ENCODE measurements around the gene DYTN. TPM values are rescaled to one million over a fixed set of nuclear protein-coding genes. Genes with fewer than 3 reads are reported as not detected.

Gene DYTN, protein sequence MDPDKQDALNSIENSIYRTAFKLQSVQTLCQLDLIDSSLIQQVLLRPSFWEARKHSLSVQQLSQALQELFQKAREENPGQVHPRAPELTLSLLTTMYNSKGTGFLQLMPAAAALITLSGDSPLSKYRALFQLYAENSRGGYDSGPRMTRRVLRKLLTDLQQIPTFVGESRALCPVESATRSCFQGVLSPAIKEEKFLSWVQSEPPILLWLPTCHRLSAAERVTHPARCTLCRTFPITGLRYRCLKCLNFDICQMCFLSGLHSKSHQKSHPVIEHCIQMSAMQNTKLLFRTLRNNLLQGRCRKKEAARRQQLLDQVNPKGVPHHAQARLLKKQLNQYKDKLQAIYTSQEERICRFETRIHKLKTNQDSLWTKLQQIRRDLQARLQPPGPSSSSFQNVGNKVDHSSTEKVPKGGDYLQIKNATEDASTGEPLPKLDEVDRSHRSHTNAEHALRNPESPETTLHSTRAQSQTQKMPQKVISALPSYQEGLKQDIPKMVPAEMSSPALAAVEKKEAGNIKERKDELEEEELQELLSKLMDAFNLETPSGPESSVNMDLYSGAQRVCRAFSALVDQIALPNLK
- total RNA-seq (2022; extraction: Qiagen RNA extraction) = not detected in 5 replicates

GRCh38 chr2:206718296-206718695 lies at the start of gene DYTN:
Gene DYTN (minus strand): TSS chr2:206718396. CDS start chr2:206718279, 117 bp downstream.

DNA sequence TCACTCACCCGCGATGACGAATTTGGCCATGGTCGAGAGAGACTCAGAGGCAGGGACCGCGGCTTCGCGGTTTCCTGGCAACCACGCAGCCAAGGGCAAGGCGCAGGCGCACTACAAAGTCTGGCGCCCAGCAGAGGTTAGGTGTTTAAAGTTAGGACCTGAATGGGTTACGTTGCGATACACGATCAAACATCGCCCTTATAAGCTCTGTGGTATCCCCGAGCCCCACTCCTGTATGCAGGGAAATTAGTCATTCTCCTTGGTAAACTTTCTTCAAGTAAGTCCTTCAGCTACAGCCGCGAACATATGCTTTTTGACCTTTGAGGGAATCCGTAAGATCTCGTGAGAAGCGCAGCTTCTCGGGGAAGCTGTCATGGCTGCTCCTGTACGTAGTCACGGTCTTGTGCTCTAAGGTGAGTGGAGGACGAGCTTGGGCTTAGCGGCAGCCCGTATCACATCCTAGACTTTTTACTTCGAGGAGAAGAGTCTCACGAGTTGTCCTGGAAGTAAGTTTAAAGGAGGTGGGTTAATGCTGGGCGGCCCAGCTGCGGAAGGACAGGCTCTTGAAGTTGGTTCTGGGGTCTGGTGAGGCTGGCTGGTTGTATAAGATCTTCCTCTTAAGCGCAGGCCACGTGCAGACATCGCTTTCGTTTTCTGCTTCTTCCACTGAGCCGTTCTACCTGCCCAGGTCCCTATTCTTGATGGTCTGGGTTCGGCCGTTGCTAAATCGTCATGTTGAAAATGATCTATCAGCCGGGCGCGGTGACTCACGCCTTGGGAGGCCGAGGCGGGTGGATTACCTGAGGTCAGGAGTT lies 47.3 kb upstream of the DYTN start, which contains the start of the genes FASTKD2 and MDH1B:
FASTKD2 (plus strand) TSS at position 365 of the 815 bp plus-strand sequence. CDS start 1,088 bp downstream, outside the sequence.
MDH1B (minus strand) TSS at position 87 of the 815 bp plus-strand sequence; CDS start at position 30, 57 bp downstream.

DNA sequence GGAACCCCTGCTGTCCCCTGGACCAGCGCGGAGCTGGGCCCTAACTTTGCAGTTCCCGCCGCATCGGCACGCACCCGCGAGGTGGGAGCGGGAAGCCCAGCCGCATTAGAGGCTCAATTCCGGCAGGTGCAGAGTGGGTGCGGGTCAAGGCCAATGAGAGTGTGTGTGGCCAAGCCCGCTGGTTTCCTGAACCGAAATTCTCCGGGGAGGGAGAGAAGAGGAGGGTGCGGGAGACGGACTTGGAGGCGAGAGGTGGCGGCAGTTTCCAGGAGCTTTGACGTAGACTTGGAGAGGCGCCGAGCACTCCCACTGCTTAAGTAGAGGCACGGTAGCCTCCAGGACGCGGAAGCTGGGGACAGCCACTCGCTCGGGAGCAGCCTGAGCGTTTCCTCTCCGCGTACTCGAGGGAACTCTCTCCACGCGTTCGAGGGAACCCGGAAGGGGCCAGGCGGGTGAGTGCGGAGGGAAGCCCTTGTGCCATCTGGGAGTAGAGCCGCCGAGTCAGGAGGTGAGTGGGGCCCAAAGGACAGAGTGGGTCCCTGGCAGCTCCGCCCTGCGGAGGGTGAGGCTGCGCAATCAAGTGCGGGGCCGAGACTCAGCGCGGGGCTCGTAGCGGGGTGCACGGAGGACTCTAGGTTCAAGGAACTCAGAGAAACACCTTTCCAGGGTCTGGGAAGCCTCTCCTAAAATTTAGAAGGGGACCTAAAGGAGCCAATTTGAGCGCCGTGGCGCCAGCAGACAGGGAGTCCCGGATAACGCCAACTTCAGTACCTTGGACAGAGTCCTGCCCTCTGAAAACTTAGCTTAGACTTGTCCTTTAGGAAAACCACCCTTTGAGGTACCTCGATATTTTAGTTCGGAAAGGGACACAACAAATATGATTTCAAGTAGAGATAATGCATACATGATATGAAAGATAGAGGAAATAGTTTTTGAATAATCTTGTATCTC lies 75.8 kb downstream of the DYTN start, which contains the start of gene FAM237A:
FAM237A (plus strand) TSS at position 413 of the 951 bp plus-strand sequence. CDS start 1,750 bp downstream, outside the sequence.

Other genes starting within 250 kb of the DYTN start
- gene FAM237A, start 75.9 kb downstream of the DYTN start, total RNA-seq (2022; extraction: Qiagen RNA extraction) = not detected in 5 replicates
- gene MDH1B, start 46.9 kb upstream of the DYTN start, total RNA-seq (2022; extraction: Qiagen RNA extraction) = 1.1 to 2.1 TPM (median 1.6 TPM) in 5 replicates
- 27.5 to 44.3 TPM (median 32.2 TPM) in 5 replicates for gene FASTKD2, start 47.2 kb upstream of the DYTN start, total RNA-seq (2022; extraction: Qiagen RNA extraction)
- not detected in 5 replicates for gene CPO, start 221.1 kb upstream of the DYTN start, total RNA-seq (2022; extraction: Qiagen RNA extraction)